NOMO-1 treated with DMSO at 0.1 percent for 48 hours (cell line): ENCODE results near the gene LDHB.
A peak's percentile ranks its signal among the peaks of the same experiment; 100 is the strongest.
"Not testable (repeated sequence)": the region's sequence is repeated elsewhere in the genome, so short reads cannot be mapped to it uniquely, and the experiment has no call there.

Experiments
- DNase-seq: peaks from one replicate; lab custom pipeline; 2025; ENCODE audit not compliant: unreplicated experiment; lab: John Stamatoyannopoulos, UW

The LDHB gene

DNA sequence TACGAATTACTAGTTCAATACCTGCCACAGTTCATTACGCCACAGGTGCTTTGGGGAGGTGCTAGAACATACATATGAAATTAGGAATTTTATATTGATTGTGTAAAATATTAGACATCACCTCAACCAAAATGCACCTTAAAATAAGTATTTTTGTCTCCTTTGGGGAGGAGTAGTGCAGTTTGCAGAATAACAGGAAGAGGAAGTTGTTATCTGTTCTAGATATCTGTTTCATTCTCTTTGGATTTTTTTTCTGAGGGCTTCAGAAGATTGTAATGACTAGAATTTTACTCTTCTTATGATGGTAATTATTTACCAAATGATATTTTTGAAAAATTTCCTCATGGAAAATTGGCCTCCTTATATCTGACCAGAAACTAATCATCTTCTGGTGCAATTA is 43.1 kb downstream of the LDHB start:
- peak; percentile 62 for DNase-seq

- peak; percentile 83 for DNase-seq
These were observed 43.7 kb downstream of the LDHB start for GRCh38 chr12:21613931-21614330.

- DNase-seq: peak; percentile 15
These were observed 49.4 kb downstream of the LDHB start for GRCh38 chr12:21608196-21608595.

DNA sequence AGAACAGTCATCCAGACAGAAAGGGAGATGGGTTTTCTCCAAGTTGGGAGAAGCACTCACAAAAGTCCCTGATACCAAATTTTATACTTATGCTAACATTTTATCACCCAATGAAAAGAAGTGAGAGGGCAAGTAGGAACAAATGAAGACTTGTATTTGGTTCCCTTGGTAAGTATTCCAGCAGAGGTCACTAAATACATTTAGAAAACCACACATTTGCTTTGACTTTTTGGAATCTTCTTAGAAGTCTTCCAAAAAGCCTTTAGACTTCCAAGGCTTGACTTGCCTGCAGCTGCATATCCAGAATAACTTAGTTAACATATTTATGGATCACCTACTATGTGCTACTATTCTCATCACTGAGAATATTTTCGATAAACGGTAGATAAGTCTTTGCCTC is 49.9 kb downstream of the LDHB start:
- peak; percentile 29 for DNase-seq

DNA sequence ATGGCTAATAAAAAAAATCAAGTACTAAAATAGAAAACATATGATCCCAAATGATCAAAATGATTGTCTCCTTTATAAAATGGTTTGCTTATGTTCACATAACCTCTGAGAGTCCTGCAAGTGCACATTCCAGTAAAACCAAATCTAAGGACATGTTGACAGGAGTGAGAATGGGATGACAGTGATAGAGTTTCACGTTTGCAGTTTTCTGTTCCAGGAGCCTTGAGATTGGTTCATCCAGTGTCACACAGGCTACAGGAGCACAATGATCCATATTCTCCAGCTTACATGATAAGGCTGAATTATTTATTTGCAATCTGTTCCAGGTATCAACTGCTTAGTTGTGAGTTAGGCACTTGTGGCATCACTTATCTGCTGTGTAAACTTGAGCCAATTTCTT is 51.5 kb downstream of the LDHB start:
- DNase-seq: no peak

DNA sequence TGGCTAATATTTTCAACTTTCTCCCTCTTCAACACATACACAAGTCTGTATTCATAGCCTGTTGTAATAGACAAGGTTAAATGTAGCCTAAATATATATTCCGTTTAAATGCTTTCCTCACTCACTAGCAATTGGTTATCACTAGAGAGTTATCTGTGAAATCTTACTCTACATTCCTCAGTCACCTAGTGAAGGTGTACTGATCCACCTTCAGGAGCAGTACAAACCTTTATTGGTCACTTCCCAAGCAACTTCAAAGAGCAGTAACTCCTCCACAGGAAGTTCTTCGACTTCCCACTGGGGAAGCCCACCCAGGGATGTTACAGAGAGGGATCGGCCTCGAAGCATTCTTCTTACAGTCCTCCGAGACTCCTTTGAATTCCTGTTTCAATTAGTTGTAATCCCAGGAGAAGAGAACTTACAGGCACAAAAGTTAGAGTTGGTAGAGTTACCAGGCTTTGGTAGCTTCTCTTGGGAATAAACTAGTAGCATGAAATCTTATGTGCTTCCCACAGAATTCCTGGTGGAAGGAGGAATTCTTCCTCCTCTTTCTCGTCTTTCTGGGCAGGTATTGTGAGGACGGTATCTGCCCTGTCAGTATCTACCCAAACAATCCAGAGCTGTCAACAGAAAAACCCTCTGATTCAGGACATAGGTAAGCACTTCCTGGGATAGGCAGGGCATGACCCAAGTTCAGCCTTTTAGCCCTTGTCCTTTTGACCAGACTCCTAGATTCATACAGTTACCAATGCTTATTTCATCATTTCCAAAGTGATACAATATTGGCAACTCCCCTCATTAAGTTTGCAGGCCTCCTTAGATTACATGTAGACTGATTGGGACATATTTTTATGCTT is 53.2 kb downstream of the LDHB start, which contains the start of gene GYS2:
Gene GYS2, minus strand, starts transcription at position 603 of the 857 bp plus-strand sequence. Its CDS starts 255 bp downstream, at position 348.
- no peak for DNase-seq

DNA sequence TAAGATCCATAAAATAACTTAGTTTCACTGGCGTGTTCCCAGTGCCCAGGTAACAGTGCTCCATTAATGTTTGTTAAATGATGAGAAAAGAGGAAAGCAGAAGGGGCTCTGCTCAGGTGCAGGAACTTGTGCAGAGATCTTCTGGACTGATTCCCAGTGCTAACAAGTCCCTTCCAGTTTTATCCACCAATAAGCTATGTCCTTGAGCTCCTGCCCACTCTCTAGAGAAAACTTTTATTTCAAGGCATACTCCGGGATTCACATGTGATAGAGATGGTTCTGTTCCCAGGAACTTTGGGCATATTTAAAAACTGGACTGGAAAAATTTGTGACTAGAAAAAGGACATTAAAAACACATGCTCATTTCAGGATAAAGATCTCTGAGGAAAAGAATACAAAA is 54.9 kb downstream of the LDHB start:
- DNase-seq: no peak

DNA sequence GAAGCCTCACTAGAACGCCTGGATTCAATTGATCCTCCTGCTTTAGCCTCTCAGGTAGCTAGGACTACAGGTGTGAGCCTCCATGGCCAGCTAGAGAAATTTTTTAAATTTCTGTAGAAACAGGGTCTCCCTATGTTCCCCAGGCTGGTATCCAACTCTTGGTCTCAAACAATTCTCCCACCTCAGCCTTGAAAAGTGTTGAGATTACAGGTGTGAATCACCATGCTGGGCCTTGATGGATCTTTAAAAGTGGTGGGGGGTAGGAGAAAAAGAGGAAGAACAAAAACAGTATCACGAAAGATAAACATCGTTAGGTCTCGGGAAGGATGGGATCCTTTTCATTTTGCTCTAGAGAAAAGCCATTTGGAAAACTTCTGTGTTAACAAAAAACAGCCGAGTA is 57.4 kb downstream of the LDHB start:
- no peak for DNase-seq

- no peak for DNase-seq
These were observed 58.3 kb downstream of the LDHB start for GRCh38 chr12:21599143-21599999.

DNA sequence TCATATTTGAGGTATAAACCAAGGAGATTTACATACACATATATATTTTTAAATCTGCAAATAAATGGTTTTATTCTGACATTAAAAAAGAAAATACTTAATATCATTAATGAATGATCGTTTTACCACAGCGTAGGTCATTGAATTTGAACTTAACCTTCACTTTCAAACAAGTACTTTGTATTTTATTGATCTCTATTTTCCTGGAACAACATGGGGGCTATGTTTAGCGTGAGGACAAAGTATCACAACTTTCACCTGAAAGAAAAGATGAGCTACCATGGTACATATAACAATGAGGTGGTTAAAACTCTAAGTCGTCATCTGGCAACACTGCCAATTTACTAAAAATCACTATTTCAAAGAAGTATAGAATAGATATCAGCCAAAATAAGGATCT is 59.0 kb downstream of the LDHB start:
- DNase-seq: no peak

DNA sequence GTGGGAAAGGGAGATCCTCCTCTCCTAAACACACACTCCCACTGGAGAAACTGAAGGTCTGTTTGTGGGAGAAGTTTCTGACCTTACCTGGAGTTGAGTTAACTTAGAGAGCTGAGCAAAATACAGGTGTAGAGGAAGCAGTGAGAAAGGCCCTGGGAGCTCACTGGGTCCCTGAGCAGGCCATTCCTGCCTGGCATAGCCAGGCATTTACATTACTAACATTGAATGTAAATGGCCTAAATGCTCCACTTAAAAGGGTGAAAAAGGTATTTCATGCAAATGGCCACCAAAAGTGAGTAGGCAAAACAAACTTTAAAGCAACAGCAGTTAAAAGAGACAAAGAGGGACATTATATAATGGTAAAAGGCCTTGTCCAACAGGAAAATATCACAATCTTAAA is 62.3 kb downstream of the LDHB start:
- not testable (repeated sequence) for DNase-seq

GRCh38 chr12:21585485-21585884 is 72.2 kb downstream of the LDHB start:
- DNase-seq: no peak
